B cell (primary cell): Measurements from ENCODE around the gene STK24. TPM values are rescaled to one million over a fixed set of nuclear protein-coding genes. Genes with fewer than 3 reads are reported as not detected.

Experiments
- ATAC-seq: fragments of 200-7000 bp; cut with Tn5 transposase; one replicate; pipeline ENCODE4 v1.10.0; 2021; ENCODE audit warnings: low read depth, mild to moderate bottlenecking, moderate number of reproducible peaks, moderate library complexity
- CTCF ChIA-PET: fragments of 350-600 bp; sonication (Branson Sonifier 250); formaldehyde crosslinking; loops from one replicate; lab custom pipeline; 2021; ENCODE audit warnings: antibody characterized with exemption, inconsistent platforms; lab: Charles Lee
- POLR2A ChIA-PET: fragments of 350-600 bp; sonication (Branson Sonifier 250); formaldehyde crosslinking; loops from one replicate; lab custom pipeline; 2021; ENCODE audit warnings: antibody characterized with exemption; lab: Charles Lee
- DNase-seq: peaks from one replicate; pipeline ENCODE4 v3.0.0; 2013
- H2AFZ ChIP-seq: 2 replicates; pipeline ENCODE4 v1.6.1; 2012; ENCODE audit warnings: mild to moderate bottlenecking, low read depth, low read length; ENCODE audit not compliant: insufficient read depth, poor library complexity, severe bottlenecking
- H3K27ac ChIP-seq, 2 donors: 1 replicate in 1 of 2; 2 replicates in 1 of 2; pipeline ENCODE4 v1.5.1; 2012 to 2013; ENCODE audit warnings: low read length in 2 of 2, mild to moderate bottlenecking in 2 of 2, moderate library complexity in 1 of 2
- H3K27me3 ChIP-seq, 4 experiments: fragments of 200-600 bp in 1 of 4; sonication (generic) in 1 of 4; replicated peaks in 1 of 4; 1 replicate in 2 of 4; 2 replicates in 2 of 4; pipeline versions ENCODE4 v1.6.1 to v1.7.0; 2013 to 2016; ENCODE audit warnings: low read length in 3 of 4, mild to moderate bottlenecking in 2 of 4, mixed read lengths in 1 of 4, moderate library complexity in 1 of 4; ENCODE audit not compliant: insufficient read depth in 4 of 4, control insufficient read depth in 3 of 4; ENCODE audit errors: control extremely low read depth in 1 of 4
- H3K36me3 ChIP-seq, 2 experiments: replicated peaks in 1 of 2; 1 replicate in 1 of 2; 2 replicates in 1 of 2; pipeline versions ENCODE4 v1.6.1 to v1.7.1; 2013; ENCODE audit warnings: low read length in 1 of 2; ENCODE audit not compliant: insufficient read depth in 2 of 2, control insufficient read depth in 1 of 2; ENCODE audit errors: control extremely low read depth in 1 of 2, extremely low read depth in 1 of 2
- H3K4me1 ChIP-seq, 2 donors: fragments of 200-600 bp in 1 of 2; sonication (generic) in 1 of 2; 1 replicate in 1 of 2; 2 replicates in 1 of 2; pipeline versions ENCODE4 v1.5.1 to v1.6.1; 2013 to 2017; ENCODE audit warnings: low read length in 2 of 2; ENCODE audit not compliant: control insufficient read depth in 2 of 2, insufficient read depth in 2 of 2
- H3K4me2 ChIP-seq: replicated peaks from 2 replicates; pipeline ENCODE3; 2012; ENCODE audit warnings: mild to moderate bottlenecking, low read depth, low read length; ENCODE audit not compliant: poor library complexity, severe bottlenecking
- H3K4me3 ChIP-seq, 5 experiments: fragments of 200-600 bp in 1 of 5; sonication (generic) in 1 of 5; 1 replicate in 3 of 5; 2 replicates in 2 of 5; pipeline versions ENCODE4 v1.5.1 to v1.7.0; 2011 to 2016; ENCODE audit warnings: low read length in 4 of 5, mild to moderate bottlenecking in 4 of 5, low read depth in 2 of 5, control low read depth in 1 of 5, moderate library complexity in 1 of 5; ENCODE audit not compliant: insufficient read depth in 1 of 5; ENCODE audit errors: control extremely low read depth in 1 of 5, extremely low read depth in 1 of 5
- H3K79me2 ChIP-seq: fragments of 200-600 bp; sonication (generic); one replicate; pipeline ENCODE4 v1.6.0; 2016; ENCODE audit warnings: low read length; ENCODE audit not compliant: control insufficient read depth, insufficient read depth
- H3K9ac ChIP-seq: fragments of 200-600 bp; sonication (generic); 2 replicates; pipeline ENCODE4 v1.6.1; 2017; ENCODE audit warnings: mild to moderate bottlenecking, low read length, moderate library complexity
- H3K9me3 ChIP-seq, 3 donors: one replicate each; pipeline versions ENCODE4 v1.6.1 to v1.7.1; 2013; ENCODE audit warnings: low read length in 2 of 3; ENCODE audit not compliant: control insufficient read depth in 2 of 3, insufficient read depth in 1 of 3; ENCODE audit errors: control extremely low read depth in 1 of 3
- H4K20me1 ChIP-seq: 2 replicates; pipeline ENCODE4 v1.6.0; 2012; ENCODE audit warnings: mild to moderate bottlenecking, low read length; ENCODE audit not compliant: insufficient read depth, control insufficient read depth, poor library complexity, severe bottlenecking
- H3K27ac Mint-ChIP-seq: one replicate; pipeline ENCODE4 v1.8.0; 2021; ENCODE audit warnings: mixed read lengths
- H3K27me3 Mint-ChIP-seq: one replicate; pipeline ENCODE4 v1.8.0; 2021; ENCODE audit warnings: mixed read lengths
- H3K4me1 Mint-ChIP-seq: one replicate; pipeline ENCODE4 v1.8.0; 2021; ENCODE audit warnings: mixed read lengths
- H3K4me3 Mint-ChIP-seq: one replicate; pipeline ENCODE4 v1.8.0; 2021; ENCODE audit warnings: mixed read lengths
- H3K9me3 Mint-ChIP-seq: one replicate; pipeline ENCODE4 v1.8.0; 2022; ENCODE audit warnings: mixed read lengths; ENCODE audit not compliant: insufficient read depth
- CTCF ChIP-seq: fragments of 200-600 bp; IDR thresholded peaks from one replicate; pipeline ENCODE4 v1.8.0; 2022; ENCODE audit warnings: antibody characterized with exemption, mild to moderate bottlenecking
- EZH2 ChIP-seq: IDR thresholded peaks from 2 replicates; pipeline ENCODE4 v1.6.1; 2012; ENCODE audit warnings: borderline replicate concordance, low read depth, mild to moderate bottlenecking, moderate library complexity, low read length; ENCODE audit not compliant: insufficient read depth, poor library complexity, severe bottlenecking
- WGBS: methylation state at CpG from one replicate; pipeline ENCODE4 v1.1.5; 2013; ENCODE audit warnings: missing lambda C conversion rate; ENCODE audit not compliant: insufficient coverage; 5-methylcytosine and 5-hydroxymethylcytosine counted together
- intact Hi-C: fragments of 100-400 bp; cut with micrococcal nuclease; formaldehyde crosslinking; loops from one replicate; pipeline ENCODE4 v1.10.0; 2022
- polyA plus RNA-seq: library from polyadenylated mRNA; depleted of rRNA; stranded (reverse); fragments of >200 nt; gene quantifications from 2 replicates; pipeline ENCODE4 v1.2.3, GENCODE V29; 2012
- total RNA-seq, 2 donors: library from RNA; stranded (reverse); fragments of 120-200 nt in 1 of 2; gene quantifications; 1 replicate in 1 of 2; 2 replicates in 1 of 2; pipeline versions ENCODE4 v1.2.3 to v1.2.4, GENCODE V29; 2013 to 2022

The STK24 gene
- total and polyA plus RNA-seq, 2 donors (not counting 1 experiment from before 2014, with no cell fraction given): 47.2 to 117 TPM

- Histone ChIP-seq H3K9me3 (peaks cover 0 to 4% (median 0%) of the 10 kb centered on the region in 3 donors), H3K4me3 (no peak overlapping the region), H2AFZ (no peak overlapping the region), H3K79me2 (peaks cover 73% of the 10 kb centered on the region), H3K27ac (no peak overlapping the region), H3K36me3 (peaks cover 3 to 52% of the 10 kb centered on the region in 2 experiments), H4K20me1 (peaks cover 83% of the 10 kb centered on the region), H3K27me3 (no peaks in the 10 kb centered on the region), H3K9ac (no peak overlapping the region), H3K4me1 (peaks cover 32% of the 10 kb centered on the region in 2 donors), H3K4me2 (no peak overlapping the region)
- H3K4me3 Mint-ChIP-seq: no peak overlapping the region
- no peak for ATAC-seq
- no peaks in the 10 kb centered on the region for H3K9me3 Mint-ChIP-seq
- no peak for DNase-seq
- H3K27me3 Mint-ChIP-seq: no peaks in the 10 kb centered on the region
- intact Hi-C loops: no loop called here
- no peak for TF ChIP-seq CTCF
- TF ChIP-seq EZH2: no peak
- POLR2A ChIA-PET: no interaction called here
- CTCF ChIA-PET: interaction anchor here (1.0 to 1.3 kb wide), 2 partner anchors 30 to 180 kb away, joined by 3 to 10 read pairs; no protein-coding TSS in a partner anchor
- peaks cover 32% of the 10 kb centered on the region for H3K4me1 Mint-ChIP-seq
- 92% methylated on average over 7 of the region's 10 CpGs for WGBS
- no peak overlapping the region for H3K27ac Mint-ChIP-seq
Observed at GRCh38 chr13:98474292-98474691, 102.6 kb downstream of the STK24 start.

- DNase-seq (no peak), ATAC-seq (no peak)
- H3K4me1 Mint-ChIP-seq: peaks cover 28% of the 10 kb centered on the region
- Histone ChIP-seq H3K36me3 (peaks cover 3 to 52% of the 10 kb centered on the region in 2 experiments), H3K4me1 (peaks cover 28% of the 10 kb centered on the region in 2 donors), H4K20me1 (peaks cover 82% of the 10 kb centered on the region), H3K4me3 (no peak overlapping the region), H2AFZ (no peak overlapping the region), H3K9ac (no peak overlapping the region), H3K79me2 (peaks cover 72% of the 10 kb centered on the region), H3K27me3 (no peaks in the 10 kb centered on the region), H3K9me3 (peaks cover 0 to 4% (median 0%) of the 10 kb centered on the region in 3 donors), H3K27ac (peak overlapping the region in 1 of 2 donors; percentile 9), H3K4me2 (no peak overlapping the region)
- peak overlapping the region; percentile 2 for H3K27ac Mint-ChIP-seq
- no peaks in the 10 kb centered on the region for H3K9me3 Mint-ChIP-seq
- no peak overlapping the region for H3K4me3 Mint-ChIP-seq
- 99% methylated on average over 6 of the region's 7 CpGs for WGBS
- H3K27me3 Mint-ChIP-seq: no peaks in the 10 kb centered on the region
- CTCF ChIA-PET: interaction anchor here (1.3 kb wide), 1 partner anchor 180 kb away, joined by 10 read pairs; no protein-coding TSS in a partner anchor
- POLR2A ChIA-PET: no interaction called here
- no peak for TF ChIP-seq EZH2
- TF ChIP-seq CTCF: no peak
- intact Hi-C loops: no loop called here
Observed at GRCh38 chr13:98473788-98474144, 103.1 kb downstream of the STK24 start.
